GM18519 (cell line): ENCODE results near the gene PCDHGA4.
"Not testable (repeated sequence)": the region's sequence is repeated elsewhere in the genome, so short reads cannot be mapped to it uniquely, and the experiment has no call there.

Experiments used
- ATAC-seq: cut with Tn5 transposase; IDR thresholded peaks from one replicate; pipeline ENCODE4 v1.9.1; 2021; ENCODE audit warnings: mild to moderate bottlenecking, moderate library complexity; ENCODE audit not compliant: unreplicated experiment, low FRiP score

The PCDHGA4 gene

DNA sequence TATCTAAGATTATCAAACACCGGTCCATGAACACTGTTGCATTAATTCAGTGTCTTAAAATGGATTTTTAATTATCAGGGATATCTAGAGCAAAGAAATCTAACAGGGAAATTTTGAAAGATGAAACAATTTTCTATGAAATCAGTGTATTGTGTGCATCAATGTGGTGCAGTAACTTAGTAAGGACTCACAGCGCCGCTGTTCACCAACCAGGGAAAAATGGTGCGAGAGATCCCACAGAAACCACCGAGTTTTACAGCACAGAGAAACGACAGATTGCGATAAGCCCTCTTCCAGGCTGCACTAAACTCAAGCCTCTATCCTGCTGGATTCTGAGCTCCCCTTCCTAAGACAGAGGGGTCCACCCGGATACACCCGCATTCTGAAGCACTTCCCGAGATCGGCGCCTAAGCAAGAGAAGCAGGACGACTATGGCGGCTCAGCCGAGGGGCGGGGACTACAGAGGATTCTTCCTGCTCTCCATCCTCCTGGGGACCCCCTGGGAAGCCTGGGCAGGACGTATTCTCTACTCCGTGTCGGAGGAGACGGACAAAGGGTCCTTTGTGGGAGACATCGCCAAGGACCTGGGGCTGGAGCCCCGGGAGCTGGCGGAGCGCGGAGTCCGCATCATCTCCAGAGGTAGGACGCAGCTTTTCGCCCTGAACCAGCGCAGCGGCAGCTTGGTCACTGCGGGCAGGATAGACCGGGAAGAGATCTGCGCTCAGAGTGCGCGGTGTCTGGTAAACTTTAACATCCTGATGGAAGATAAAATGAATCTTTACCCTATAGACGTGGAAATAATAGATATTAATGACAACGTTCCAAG lies 27.9 kb downstream of the PCDHGA4 start, which contains the start of gene PCDHGA7:
Gene PCDHGA7, plus strand, starts transcription at position 274 of the 826 bp plus-strand sequence. Its CDS starts 158 bp downstream, at position 432.
- ATAC-seq: no peak

- ATAC-seq: no peak
Measured at GRCh38 chr5:141383345-141383744, 28.5 kb downstream of the PCDHGA4 start.

- ATAC-seq: no peak
Measured at GRCh38 chr5:141384471-141385267, 29.8 kb downstream of the PCDHGA4 start.

GRCh38 chr5:141387557-141388311 lies 32.9 kb downstream of the PCDHGA4 start, which contains the start of gene PCDHGB4:
TSS of gene PCDHGB4 (plus strand) at chr5:141387698. CDS start at chr5:141387885, 187 bp downstream.
- ATAC-seq: not testable (repeated sequence)

DNA sequence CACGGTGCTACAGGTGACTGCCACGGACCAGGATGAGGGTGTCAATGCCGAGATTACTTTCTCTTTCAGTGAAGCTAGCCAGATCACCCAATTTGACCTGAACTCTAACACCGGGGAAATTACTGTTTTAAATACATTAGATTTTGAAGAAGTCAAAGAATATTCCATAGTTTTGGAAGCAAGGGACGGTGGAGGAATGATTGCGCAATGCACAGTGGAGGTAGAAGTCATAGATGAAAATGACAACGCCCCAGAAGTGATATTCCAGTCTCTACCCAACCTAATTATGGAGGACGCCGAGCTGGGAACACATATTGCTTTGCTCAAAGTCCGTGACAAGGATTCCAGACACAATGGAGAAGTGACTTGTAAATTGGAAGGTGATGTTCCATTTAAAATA lies 33.8 kb downstream of the PCDHGA4 start:
- ATAC-seq: no peak

DNA sequence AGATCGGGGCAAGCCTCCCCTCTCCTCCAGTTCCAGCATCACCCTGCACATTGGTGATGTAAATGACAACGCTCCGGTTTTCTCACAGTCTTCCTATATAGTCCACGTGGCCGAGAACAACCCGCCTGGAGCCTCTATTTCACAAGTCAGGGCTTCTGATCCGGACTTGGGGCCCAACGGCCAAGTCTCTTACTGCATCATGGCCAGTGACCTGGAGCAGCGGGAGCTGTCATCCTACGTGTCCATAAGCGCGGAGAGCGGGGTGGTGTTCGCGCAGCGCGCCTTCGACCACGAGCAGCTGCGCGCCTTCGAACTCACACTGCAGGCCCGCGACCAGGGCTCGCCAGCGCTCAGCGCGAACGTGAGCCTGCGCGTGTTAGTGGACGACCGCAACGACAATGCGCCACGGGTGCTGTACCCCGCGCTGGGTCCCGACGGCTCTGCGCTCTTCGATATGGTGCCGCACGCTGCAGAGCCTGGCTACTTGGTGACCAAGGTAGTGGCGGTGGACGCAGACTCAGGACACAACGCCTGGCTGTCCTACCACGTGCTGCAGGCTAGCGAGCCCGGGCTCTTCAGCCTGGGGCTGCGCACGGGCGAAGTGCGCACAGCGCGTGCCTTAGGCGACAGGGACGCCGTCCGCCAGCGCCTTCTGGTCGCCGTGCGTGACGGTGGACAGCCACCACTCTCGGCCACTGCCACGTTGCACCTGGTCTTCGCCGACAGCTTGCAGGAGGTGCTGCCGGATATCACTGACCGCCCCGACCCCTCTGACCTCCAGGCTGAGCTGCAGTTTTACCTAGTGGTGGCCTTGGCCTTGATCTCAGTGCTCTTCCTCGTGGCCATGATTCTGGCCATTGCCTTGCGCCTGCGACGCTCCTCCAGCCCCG lies 34.6 kb downstream of the PCDHGA4 start:
- ATAC-seq: no peak

DNA sequence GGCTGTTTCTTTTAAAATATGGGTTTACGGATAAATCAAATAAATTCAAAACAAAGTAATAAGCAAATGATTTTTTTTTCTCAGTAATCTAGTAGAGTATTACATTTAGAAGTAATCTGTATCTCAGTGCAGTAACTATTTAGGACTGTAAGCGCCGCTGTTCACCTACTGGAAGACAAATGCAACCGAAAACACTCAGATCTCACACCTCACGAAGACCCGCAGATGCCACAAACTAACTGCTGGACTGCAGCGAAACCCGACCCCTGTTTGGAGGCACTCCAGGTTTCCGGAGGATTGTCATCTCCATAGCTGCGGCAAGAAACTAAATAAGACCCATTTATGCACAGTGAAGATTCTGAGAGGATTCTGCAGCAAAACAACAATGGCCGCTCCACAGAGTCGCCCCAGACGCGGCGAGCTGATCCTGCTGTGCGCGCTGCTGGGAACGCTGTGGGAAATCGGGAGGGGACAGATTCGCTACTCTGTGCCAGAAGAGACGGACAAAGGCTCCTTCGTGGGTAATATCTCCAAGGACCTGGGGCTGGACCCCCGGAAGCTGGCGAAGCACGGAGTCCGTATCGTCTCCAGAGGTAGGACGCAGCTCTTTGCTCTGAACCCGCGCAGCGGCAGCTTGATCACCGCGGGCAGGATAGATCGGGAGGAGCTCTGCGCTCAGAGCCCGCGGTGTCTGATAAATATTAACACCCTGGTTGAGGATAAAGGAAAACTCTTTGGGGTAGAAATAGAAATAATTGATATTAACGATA lies 37.8 kb downstream of the PCDHGA4 start, which contains the start of gene PCDHGA8:
Gene PCDHGA8, plus strand, starts transcription at position 205 of the 770 bp plus-strand sequence. Its CDS starts 181 bp downstream, at position 386.
- ATAC-seq: no peak

- no peak for ATAC-seq
Measured at GRCh38 chr5:141393267-141393666, 38.4 kb downstream of the PCDHGA4 start.

DNA sequence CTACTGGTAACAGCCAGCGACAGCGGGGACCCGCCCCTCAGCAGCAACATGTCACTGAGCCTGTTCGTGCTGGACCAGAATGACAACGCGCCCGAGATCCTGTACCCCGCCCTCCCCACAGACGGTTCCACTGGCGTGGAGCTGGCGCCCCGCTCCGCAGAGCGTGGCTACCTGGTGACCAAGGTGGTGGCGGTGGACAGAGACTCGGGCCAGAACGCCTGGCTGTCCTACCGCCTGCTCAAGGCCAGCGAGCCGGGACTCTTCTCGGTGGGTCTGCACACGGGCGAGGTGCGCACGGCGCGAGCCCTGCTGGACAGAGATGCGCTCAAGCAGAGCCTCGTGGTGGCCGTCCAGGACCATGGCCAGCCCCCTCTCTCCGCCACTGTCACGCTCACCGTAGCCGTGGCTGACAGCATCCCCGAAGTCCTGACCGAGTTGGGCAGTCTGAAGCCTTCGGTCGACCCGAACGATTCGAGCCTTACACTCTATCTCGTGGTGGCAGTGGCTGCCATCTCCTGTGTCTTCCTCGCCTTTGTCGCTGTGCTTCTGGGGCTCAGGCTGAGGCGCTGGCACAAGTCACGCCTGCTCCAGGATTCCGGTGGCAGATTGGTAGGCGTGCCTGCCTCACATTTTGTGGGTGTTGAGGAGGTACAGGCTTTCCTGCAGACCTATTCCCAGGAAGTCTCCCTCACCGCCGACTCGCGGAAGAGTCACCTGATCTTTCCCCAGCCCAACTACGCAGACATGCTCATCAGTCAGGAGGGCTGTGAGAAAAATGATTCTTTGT lies 39.8 kb downstream of the PCDHGA4 start:
- ATAC-seq: not testable (repeated sequence)

- peak; percentile 92 for ATAC-seq
Measured at GRCh38 chr5:141397756-141398551, 43.1 kb downstream of the PCDHGA4 start, which contains the start of gene PCDHGB5. TSS of gene PCDHGB5 (plus strand) at chr5:141397947. CDS start at chr5:141398128, 181 bp downstream.

DNA sequence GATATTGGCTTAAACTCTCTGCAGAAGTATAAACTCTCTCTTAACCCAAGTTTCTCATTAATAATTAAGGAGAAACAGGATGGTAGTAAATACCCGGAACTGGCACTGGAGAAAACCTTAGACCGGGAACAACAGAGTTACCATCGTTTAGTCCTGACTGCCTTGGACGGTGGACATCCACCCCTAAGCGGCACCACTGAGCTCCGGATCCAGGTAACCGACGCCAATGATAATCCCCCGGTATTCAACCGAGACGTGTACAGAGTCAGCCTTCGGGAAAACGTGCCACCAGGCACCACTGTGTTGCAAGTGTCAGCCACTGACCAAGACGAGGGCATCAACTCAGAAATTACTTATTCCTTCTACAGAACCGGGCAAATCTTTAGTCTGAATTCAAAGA lies 43.8 kb downstream of the PCDHGA4 start:
- ATAC-seq: no peak

DNA sequence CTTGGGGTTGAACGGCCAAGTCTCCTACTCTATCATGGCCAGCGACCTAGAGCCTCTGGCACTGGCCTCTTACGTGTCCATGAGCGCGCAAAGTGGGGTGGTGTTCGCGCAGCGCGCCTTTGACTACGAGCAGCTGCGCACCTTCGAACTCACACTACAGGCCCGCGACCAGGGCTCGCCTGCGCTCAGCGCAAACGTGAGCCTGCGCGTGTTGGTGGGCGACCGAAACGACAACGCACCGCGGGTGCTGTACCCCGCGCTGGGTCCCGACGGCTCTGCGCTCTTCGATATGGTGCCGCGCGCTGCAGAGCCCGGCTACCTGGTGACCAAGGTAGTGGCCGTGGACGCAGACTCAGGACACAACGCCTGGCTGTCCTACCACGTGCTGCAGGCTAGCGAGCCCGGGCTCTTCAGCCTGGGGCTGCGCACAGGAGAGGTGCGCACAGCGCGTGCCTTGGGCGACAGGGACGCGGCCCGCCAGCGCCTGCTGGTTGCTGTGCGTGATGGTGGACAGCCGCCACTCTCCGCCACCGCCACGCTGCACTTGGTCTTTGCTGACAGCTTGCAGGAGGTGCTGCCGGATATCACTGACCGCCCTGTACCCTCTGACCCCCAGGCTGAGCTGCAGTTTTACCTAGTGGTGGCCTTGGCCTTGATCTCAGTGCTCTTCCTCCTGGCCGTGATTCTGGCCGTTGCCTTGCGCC lies 44.9 kb downstream of the PCDHGA4 start:
- no peak for ATAC-seq

- ATAC-seq: no peak
Measured at GRCh38 chr5:141402553-141403243, 47.9 kb downstream of the PCDHGA4 start, which contains the start of gene PCDHGA9. TSS of gene PCDHGA9 (plus strand) at chr5:141402778. CDS start at chr5:141402953, 175 bp downstream.

- ATAC-seq: no peak
Measured at GRCh38 chr5:141403387-141403786, 48.6 kb downstream of the PCDHGA4 start.
